Coronary artery (tissue), 2 donors: ENCODE results near the gene NCOR2.
A peak's percentile ranks its signal among the peaks of the same experiment; 100 is the strongest.

Experiments used
- DNase-seq: peaks from one replicate; pipeline ENCODE4 v3.0.0-alpha.2; 2017; ENCODE audit warnings: low spot score
- H3K27ac ChIP-seq, 2 donors: fragments of 200-600 bp; sonication (generic); one replicate each; pipeline ENCODE4 v1.5.1; 2016 to 2019
- H3K4me3 ChIP-seq: fragments of 200-600 bp; sonication (generic); 2 replicates; pipeline ENCODE4 v1.5.1; 2016; ENCODE audit warnings: mild to moderate bottlenecking, moderate library complexity
- CTCF ChIP-seq: fragments of 200-600 bp; sonication (generic); IDR thresholded peaks from one replicate; pipeline ENCODE4 v1.5.1; 2019; ENCODE audit warnings: antibody characterized with exemption

Gene NCOR2

GRCh38 chr12:124523071-124523470 is 44.3 kb downstream of the NCOR2 start:
- no peak overlapping the region for H3K4me3 ChIP-seq

DNA sequence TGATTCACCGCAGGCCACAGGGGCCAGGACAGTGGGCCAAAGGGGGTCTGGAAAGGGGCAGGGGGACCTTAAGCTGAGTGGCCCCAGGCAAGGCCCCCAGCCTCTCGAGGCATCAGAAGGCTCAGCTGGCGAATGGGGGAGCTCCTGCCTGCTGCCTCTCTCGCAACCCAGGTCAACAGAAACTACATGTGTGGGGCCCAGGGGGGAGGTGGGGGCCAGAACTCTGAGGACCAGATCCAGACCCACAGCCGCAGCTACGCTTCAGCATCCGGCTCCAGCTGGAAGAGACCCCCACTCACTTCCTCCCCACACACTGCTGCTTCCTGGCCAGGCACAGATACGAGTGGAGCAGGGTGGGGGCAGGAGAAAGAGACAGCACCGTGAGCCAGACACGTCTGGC is 46.5 kb downstream of the NCOR2 start:
- no peak overlapping the region for H3K4me3 ChIP-seq
- DNase-seq, result no peak
- peak overlapping the region; percentile 100 for H3K27ac ChIP-seq
- no peak for TF ChIP-seq CTCF

More at GRCh38 chr12:124523071-124523470, 44.3 kb downstream of the NCOR2 start:
- no peak for TF ChIP-seq CTCF
- no peak for DNase-seq
- peak overlapping the region; percentile 22 to 78 for H3K27ac ChIP-seq

DNA sequence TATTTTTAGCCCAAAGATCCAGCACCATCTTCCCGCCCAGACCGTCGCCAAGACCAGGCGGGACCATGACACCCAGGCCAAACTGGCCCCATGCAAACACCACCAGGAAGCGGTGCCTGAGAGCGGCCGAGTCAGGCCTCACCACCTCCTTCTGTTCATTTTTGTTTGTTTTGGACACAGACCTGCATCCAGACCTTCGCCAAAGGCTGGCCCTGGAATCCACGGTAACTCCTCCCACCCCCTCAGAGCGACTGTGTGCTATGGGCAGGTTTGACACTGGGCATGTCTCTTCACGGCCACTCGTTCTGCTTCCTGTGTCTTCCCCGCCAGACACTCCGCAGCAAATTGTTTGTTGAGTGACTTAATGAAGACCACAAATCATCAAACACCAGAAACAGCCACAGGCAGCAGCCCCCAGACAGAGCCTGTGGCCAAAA is 47.1 kb downstream of the NCOR2 start:
- Histone ChIP-seq H3K4me3 (peak overlapping the region; percentile 74), H3K27ac (peak overlapping the region; percentile 100)
- no peak for DNase-seq
- no peak for TF ChIP-seq CTCF

GRCh38 chr12:124519746-124520145 is 47.7 kb downstream of the NCOR2 start:
- Histone ChIP-seq H3K4me3 (peak overlapping the region; percentile 74), H3K27ac (peak overlapping the region; percentile 100)
- TF ChIP-seq CTCF, result no peak
- DNase-seq, result no peak

DNA sequence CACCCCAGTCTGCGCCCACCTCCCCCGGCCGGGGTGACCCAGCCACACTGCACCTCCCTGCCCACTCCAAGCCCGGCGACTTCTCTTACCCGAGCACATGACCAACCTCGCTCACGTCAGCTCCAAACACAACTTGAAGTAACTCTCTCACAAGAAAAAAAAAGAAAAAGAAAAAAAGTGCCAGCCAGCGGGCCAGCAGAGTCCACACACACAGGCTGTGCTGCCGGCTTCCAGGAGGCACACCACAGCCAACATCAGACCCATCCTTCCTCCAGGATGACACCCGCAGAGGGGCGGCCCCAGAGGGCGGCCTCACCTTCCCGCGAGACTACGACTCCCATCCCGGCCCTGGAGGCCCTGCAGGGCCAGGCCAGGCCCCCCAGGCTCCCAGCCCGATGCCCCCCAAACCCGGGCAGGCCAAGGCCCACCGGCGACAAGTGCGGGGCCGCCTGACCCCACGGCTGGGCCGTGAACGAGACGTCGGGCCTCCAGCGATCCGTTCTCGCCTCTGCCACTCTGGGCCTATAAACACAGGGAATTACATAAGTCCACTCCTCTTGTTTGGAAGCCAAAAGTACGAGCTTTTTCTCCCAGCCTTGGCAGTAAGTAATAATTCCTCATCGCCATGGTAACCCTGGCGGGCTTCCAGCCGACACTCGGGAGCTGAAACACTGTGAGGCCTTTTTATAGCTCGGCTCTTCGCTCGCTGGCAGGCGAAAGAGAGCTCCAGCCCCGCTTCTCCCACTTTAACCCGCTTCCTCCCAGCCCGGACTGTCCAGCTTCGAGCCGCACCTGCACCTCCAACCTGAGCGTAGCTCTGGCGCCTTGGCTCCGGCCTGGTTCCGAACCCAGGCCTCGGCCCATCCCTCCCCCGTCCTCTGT is 49.1 kb downstream of the NCOR2 start:
- TF ChIP-seq CTCF, result no peak
- Histone ChIP-seq H3K27ac (peak overlapping the region; percentile 100), H3K4me3 (peak overlapping the region; percentile 74)
- peak; percentile 99 for DNase-seq
